Loucy (cell line): ENCODE results near the gene HADHA.

Experiments used
- EZH2phosphoT487 ChIP-seq: fragments of 200-600 bp; IDR thresholded peaks from 2 replicates; pipeline ENCODE4 v1.6.1; 2018; ENCODE audit warnings: antibody characterized with exemption, mild to moderate bottlenecking, moderate library complexity, borderline replicate concordance
- TF ChIP-seq, protein P1 (sequence below): fragments of 200-600 bp; sonication (generic); conservative IDR thresholded peaks from 2 replicates; pipeline ENCODE4 v1.5.1; 2014; ENCODE audit warnings: mild to moderate bottlenecking, antibody characterized with exemption, low read length

DNA sequence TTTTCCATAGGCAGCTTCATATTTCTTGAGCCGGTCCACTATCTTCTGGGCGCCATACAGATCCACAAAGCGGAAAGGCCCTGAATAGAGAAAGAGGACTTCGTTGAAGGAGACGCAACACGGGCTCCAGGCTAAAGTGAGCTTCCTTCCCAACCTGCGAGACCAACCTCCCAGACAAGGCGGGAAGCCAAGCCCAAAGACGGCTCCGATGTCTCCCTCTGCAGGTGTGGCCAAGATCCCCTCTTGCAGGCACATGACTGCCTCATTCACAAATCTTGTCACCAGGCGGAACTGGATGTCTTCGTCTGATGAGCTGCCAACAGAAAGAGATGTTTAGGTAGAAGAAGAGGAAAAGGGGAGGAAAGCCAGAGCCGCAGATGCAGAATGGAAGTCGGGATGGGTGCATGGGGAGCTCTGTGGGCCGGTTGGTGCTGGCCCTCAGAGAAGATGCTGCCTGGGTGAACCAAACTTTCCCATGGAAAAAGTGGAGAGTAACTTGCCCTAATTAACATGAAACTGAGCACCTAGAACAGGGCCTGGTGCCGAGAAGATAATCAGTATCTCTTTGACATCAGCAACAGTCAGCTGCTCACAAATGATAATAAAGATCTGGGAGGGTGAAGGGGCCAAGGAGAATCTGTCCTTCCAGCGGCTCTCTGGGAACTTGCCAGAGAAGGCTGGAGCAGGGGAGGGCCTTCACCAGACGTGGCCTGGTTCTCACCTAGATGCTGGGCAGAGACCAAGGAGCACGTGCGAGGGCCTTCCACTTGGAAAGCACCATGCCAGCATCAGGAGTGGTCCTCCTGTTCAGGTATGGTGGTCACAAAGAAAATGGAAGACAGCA lies 52.9 kb downstream of the HADHA start:
- TF ChIP-seq, protein P1, sequence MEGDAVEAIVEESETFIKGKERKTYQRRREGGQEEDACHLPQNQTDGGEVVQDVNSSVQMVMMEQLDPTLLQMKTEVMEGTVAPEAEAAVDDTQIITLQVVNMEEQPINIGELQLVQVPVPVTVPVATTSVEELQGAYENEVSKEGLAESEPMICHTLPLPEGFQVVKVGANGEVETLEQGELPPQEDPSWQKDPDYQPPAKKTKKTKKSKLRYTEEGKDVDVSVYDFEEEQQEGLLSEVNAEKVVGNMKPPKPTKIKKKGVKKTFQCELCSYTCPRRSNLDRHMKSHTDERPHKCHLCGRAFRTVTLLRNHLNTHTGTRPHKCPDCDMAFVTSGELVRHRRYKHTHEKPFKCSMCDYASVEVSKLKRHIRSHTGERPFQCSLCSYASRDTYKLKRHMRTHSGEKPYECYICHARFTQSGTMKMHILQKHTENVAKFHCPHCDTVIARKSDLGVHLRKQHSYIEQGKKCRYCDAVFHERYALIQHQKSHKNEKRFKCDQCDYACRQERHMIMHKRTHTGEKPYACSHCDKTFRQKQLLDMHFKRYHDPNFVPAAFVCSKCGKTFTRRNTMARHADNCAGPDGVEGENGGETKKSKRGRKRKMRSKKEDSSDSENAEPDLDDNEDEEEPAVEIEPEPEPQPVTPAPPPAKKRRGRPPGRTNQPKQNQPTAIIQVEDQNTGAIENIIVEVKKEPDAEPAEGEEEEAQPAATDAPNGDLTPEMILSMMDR: no peak
- TF ChIP-seq EZH2phosphoT487: no peak
